Mesodermal cell (in vitro differentiated cells): ENCODE data around the gene SERPINB7.

Source experiments
- H3K27ac ChIP-seq: 2 replicates; pipeline ENCODE4 v1.7.0; 2013; ENCODE audit warnings: mild to moderate bottlenecking, low read depth, low read length, moderate library complexity; ENCODE audit not compliant: severe bottlenecking
- H3K36me3 ChIP-seq: 2 replicates; pipeline ENCODE4 v1.7.1; 2013; ENCODE audit warnings: mild to moderate bottlenecking, low read length, moderate library complexity; ENCODE audit not compliant: control insufficient read depth, insufficient read depth
- H3K4me1 ChIP-seq: one replicate; pipeline ENCODE4 v1.7.1; 2013; ENCODE audit warnings: mild to moderate bottlenecking, low read length; ENCODE audit not compliant: insufficient read depth, control insufficient read depth, poor library complexity, severe bottlenecking
- H3K4me3 ChIP-seq: 2 replicates; pipeline ENCODE4 v1.7.0; 2013; ENCODE audit warnings: low read length, control low read depth, mild to moderate bottlenecking; ENCODE audit not compliant: insufficient read depth, poor library complexity, severe bottlenecking; ENCODE audit errors: extremely low read depth
- H3K9me3 ChIP-seq: 2 replicates; pipeline ENCODE4 v1.7.1; 2013; ENCODE audit warnings: mild to moderate bottlenecking, low read length, moderate library complexity; ENCODE audit not compliant: control insufficient read depth
- WGBS, 2 experiments: methylation state at CpG; one replicate each; pipeline ENCODE4 v1.1.5; 2013; ENCODE audit warnings: missing lambda C conversion rate in 2 of 2; ENCODE audit not compliant: insufficient coverage in 2 of 2; 5-methylcytosine and 5-hydroxymethylcytosine counted together

The SERPINB7 gene

DNA sequence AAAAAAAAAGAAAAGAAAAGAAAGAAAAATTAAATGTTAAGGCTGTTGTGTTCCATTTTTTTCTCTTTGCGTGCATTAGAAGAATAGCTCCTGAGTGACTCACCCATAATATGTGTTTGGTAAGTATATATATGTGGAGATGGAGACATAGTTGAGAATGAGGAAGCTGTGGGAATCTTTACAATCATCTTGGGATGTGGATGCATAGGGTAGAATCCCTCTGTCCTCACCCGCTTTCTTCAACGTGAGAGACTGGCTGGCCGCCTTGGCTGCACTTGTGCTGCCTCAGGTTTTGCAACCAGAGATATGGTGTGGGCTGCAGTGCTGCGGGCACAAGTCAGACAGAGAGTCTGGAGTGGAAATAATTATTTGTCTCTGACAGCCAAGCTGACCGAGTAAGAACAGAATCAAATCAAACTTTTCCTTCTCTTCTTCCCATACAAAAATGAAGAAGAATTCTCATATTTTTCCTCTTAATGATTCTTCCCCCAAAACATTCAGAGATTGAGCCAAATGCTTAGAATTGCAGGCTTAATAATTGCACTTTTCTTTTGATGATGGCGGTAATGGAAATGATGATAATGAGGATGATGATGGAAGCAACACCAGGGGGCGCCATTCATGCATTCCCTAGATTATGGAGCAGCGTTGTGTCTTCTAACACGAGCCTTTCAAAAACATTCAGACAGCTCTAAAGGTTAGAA, 48.5 kb downstream of the SERPINB7 start:
- 57 to 92% methylated on average over 4 to 5 of the region's 10 CpGs for whole genome bisulfite sequencing, 2 experiments
- no peak overlapping the region for H3K27ac ChIP-seq
- no peaks in the 10 kb centered on the region for H3K4me1 ChIP-seq
- H3K9me3 ChIP-seq, result no peaks in the 10 kb centered on the region
- H3K36me3 ChIP-seq, result no peaks in the 10 kb centered on the region
- H3K4me3 ChIP-seq, result no peak overlapping the region

DNA sequence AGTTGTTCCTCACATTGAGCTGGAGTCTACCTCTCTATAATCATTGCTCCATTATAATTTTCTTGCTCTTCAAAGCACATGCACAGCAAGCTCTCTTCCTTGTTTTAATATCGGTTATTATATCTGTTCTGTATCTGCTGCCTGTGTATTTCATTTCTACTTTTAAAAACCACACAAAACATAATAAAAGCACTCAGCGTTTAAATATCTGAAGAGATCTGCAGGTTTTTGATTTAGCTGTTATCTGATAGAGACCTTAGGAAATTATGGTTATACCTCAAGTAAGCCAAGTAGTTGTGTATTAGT, 49.0 kb downstream of the SERPINB7 start:
- no CpG with 5 or more reads among the region's 2 CpGs for WGBS, 2 experiments
- no peaks in the 10 kb centered on the region for H3K9me3 ChIP-seq
- H3K4me3 ChIP-seq, result no peak overlapping the region
- H3K4me1 ChIP-seq, result no peaks in the 10 kb centered on the region
- H3K27ac ChIP-seq, result no peak overlapping the region
- no peaks in the 10 kb centered on the region for H3K36me3 ChIP-seq

DNA sequence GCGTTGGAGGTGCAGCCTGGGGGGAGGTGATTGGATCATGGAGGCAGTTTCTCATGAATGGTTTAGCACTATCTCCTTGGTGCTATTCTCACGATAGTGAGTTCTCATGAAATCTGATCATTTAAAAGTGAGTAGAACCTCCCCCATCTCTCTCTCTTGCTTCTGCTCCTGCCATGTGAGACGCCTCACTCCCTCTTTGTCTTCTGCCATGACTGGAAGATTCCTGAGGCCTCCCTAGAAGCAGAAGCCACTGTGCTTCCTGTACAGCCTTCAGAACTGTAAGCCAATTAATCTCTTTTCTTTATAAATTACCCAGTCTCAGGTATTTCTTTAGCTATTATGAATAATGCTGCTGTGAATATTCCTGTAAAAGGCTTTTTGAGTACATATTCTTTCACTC, 52.9 kb downstream of the SERPINB7 start:
- H3K36me3 ChIP-seq, result no peaks in the 10 kb centered on the region
- H3K4me3 ChIP-seq, result no peak overlapping the region
- no peak overlapping the region for H3K27ac ChIP-seq
- no peaks in the 10 kb centered on the region for H3K9me3 ChIP-seq
- H3K4me1 ChIP-seq, result no peaks in the 10 kb centered on the region
- WGBS, 2 experiments, result 65 to 100% methylated on average over 1 to 3 of the region's 3 CpGs

DNA sequence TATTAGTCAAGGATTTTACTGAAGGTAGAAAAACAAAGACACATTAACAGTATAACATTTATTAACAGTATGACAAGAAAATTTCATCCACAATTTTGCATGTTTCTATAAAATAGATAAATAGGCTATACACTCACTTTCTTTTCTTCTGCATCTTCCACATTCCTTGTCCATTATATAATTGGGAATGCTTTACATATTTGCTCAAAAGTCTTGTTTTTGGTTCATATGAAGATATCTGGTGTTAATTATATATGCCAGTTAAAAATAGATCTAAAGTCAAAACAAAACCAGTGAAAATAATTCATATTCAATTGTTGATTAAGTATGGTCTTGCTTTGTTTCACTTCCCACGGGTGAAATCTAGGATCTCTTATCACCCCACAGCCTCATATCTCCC, 53.4 kb downstream of the SERPINB7 start:
- H3K4me3 ChIP-seq, result no peak overlapping the region
- H3K9me3 ChIP-seq, result no peaks in the 10 kb centered on the region
- H3K27ac ChIP-seq, result no peak overlapping the region
- no peaks in the 10 kb centered on the region for H3K36me3 ChIP-seq
- no peaks in the 10 kb centered on the region for H3K4me1 ChIP-seq
- whole genome bisulfite sequencing, 2 experiments, result no CpG with 5 or more reads among the region's 1 CpG

DNA sequence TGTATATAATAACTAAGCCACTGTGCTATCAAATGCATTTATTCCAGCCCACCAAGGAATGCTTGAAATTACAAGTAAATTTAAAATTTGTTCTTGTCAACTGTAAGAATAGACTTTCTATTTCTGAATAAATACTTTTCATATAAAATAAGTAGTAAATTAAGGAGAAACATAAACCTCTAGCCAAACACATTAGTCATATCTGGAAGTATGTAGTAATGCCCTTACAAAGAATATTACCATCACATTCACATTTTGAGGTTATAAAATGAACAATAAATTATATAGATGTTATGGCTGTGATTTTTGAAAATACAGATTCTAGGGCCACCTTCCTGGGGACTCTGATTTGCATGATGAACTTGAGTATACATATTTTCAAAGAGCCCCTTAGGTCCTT, 54.7 kb downstream of the SERPINB7 start:
- Histone ChIP-seq H3K27ac (no peak overlapping the region), H3K36me3 (no peaks in the 10 kb centered on the region), H3K4me3 (no peak overlapping the region), H3K9me3 (no peaks in the 10 kb centered on the region), H3K4me1 (no peaks in the 10 kb centered on the region)

DNA sequence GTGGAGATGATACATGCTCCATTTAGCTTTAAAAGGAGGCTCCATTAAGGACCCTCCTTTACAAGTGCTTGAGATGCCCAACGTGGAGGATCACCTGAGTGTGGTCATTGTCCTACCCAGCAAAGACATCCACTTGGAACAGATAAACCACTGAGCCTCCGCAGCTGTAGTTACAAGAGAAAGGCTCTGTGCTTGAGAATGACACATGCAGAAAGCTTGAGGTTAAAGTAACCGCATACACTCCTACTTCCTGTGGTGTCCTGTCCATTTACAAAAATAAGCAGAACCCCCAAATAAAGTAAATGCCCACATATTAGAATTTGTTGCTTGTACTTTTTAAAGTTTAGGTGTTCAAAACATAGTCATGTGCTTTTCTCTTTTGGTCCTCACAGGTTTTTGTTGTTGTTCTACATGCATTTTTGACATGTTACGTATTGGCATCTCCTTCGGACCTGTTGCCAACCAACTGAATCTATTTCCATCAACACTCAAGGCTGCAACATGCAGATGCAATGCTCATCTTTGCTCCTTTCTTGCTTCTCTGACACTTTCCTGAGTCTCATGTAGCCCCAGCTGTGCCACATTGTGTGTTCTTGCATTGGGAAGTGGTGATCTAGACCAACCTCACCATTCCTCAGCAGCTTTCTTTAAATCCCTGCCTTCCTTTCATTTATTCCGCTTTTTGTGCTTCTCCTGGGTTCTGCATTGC, 56.0 kb downstream of the SERPINB7 start:
- H3K4me1 ChIP-seq, result no peaks in the 10 kb centered on the region
- H3K36me3 ChIP-seq, result no peaks in the 10 kb centered on the region
- H3K4me3 ChIP-seq, result no peak overlapping the region
- WGBS, 2 experiments, result 75 to 82% methylated on average over 4 of the region's 6 CpGs
- no peaks in the 10 kb centered on the region for H3K9me3 ChIP-seq
- no peak overlapping the region for H3K27ac ChIP-seq

DNA sequence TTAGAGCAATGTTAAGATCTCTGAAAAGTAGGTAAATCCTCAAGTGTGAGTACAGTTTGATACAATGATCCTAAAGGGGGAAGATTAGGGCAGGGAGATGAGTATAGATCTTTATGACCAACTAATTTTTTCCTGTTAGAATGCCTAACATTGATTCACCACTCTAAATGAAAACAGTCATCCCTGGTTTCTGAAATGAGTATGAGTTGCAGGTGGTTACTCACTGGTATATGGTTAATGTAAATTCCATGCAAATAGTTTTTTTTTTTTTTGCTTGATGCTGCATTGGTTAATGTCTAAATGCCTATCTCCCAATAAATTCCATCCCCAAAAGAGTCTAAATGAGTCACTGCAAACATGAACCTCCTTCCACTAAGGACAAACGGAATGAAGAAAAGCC, 57.3 kb downstream of the SERPINB7 start:
- no peaks in the 10 kb centered on the region for H3K9me3 ChIP-seq
- 100% methylated on average over 1 of the region's 1 CpG; no CpG with 5 or more reads in 1 of the 2 experiments for WGBS, 2 experiments
- H3K36me3 ChIP-seq, result no peaks in the 10 kb centered on the region
- H3K4me1 ChIP-seq, result no peaks in the 10 kb centered on the region
- no peak overlapping the region for H3K4me3 ChIP-seq
- H3K27ac ChIP-seq, result no peak overlapping the region

DNA sequence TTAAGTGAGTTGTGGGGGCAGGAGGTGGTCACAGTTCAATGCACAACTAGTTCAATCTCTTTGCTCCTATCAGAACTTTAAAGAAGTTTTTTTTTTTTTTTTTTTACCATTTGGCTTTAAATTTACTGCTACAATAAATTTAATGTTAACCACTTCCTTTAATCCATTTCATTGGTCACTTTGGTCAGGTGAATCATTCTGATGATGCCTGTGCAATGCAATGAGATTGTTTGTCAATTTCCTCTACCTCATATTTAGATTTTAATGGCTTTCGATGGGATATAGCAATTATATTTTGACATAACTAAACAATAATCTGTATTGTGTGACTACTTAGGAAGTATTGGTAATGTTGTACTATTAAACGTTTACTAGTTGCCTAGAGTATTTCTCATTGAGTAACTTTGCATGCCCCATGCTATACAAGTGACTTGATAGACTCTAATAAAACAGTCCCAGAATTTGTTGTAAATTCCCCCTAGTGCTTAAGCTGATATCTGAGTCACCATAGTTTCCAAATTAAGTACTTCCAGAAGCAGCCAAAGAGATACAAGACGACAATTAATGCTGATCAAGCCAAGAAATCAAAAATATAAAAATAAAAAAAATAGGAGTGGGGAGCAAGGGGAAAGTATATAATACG, 59.4 kb downstream of the SERPINB7 start:
- 100% methylated on average over 1 of the region's 4 CpGs; no CpG with 5 or more reads in 1 of the 2 experiments for WGBS, 2 experiments
- Histone ChIP-seq H3K9me3 (no peaks in the 10 kb centered on the region), H3K27ac (no peak overlapping the region), H3K4me3 (no peak overlapping the region), H3K36me3 (no peaks in the 10 kb centered on the region), H3K4me1 (no peaks in the 10 kb centered on the region)

DNA sequence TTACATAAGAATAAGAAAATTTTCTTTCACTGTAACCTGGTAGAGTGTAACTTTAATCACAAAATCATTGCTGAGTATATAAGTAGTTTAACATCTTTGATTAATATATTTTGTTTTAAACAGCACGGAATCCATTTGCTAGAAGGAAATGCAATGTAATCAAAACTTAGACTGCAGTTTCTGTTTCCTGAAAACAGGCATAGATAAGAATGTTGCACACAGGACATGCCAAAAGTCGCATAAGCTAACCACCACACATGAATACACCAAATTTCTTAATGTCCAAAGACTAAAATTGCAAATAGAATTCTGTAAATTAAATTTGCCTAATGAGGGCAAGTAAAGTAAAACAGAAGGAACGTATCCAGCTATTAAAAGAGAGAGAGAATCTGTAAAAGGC, 61.2 kb downstream of the SERPINB7 start:
- no peaks in the 10 kb centered on the region for H3K36me3 ChIP-seq
- H3K27ac ChIP-seq, result no peak overlapping the region
- no CpG with 5 or more reads among the region's 3 CpGs for WGBS, 2 experiments
- no peak overlapping the region for H3K4me3 ChIP-seq
- H3K4me1 ChIP-seq, result no peaks in the 10 kb centered on the region
- no peaks in the 10 kb centered on the region for H3K9me3 ChIP-seq

DNA sequence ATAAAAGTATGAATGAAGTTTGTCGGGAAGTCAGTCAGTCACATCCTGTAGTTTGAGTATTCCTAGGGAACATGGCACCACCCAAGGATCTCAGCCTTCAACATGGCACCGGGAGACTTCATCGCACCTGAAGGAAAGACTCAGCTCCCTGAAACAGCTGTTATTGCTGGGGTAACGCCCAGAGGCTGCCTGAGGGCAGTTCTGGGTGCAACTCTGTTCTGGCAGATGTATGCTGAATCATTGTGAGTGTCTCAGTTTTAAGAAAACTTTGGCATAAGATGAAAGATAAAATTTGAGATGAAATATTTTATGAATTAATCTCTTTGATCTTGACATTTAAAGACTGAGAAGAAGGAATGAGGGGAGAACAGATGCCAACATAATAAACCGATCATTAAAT, 62.4 kb downstream of the SERPINB7 start:
- WGBS, 2 experiments, result 90 to 100% methylated on average over 4 of the region's 5 CpGs
- Histone ChIP-seq H3K4me1 (no peaks in the 10 kb centered on the region), H3K36me3 (no peaks in the 10 kb centered on the region), H3K9me3 (no peaks in the 10 kb centered on the region), H3K27ac (no peak overlapping the region), H3K4me3 (no peak overlapping the region)

DNA sequence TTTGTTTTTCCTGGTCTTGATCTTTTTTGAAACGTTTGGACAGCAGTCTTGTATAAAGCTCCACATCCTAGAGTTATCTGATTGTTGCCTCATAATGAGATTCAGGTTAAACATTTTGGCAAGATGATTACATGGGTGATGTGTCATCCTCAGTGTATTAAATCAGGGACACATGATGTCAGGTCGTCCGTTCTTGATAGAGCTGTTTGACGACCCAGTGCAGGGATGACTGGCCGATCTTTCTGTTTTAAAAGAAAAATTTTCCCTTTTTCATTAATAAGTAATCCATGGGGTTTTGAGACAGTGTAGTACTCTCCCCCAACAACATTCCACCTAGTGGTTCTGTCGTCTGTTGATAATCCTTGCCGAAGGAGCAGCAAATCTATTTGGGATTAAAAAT, 67.8 kb downstream of the SERPINB7 start:
- no peaks in the 10 kb centered on the region for H3K4me1 ChIP-seq
- no peak overlapping the region for H3K27ac ChIP-seq
- no peaks in the 10 kb centered on the region for H3K36me3 ChIP-seq
- 83 to 89% methylated on average over 4 to 6 of the region's 7 CpGs for WGBS, 2 experiments
- no peak overlapping the region for H3K4me3 ChIP-seq
- H3K9me3 ChIP-seq, result no peaks in the 10 kb centered on the region
